Calu3 (cell line): ENCODE measurements around the gene CHID1. TPM values are rescaled to one million over a fixed set of nuclear protein-coding genes. Genes with fewer than 3 reads are reported as not detected.

Source experiments
- BruUV-seq: library from RNA; stranded (reverse); fragments of 400-500 nt; replicated peaks from 2 replicates; lab custom pipeline; 2021; lab: Mats Ljungman, UMichigan
- CTCF ChIA-PET: fragments of 300-600 bp; sonication (Branson Sonifier 250); formaldehyde crosslinking; loops from one replicate; lab custom pipeline; 2022; ENCODE audit warnings: antibody characterized with exemption; lab: Charles Lee
- DNase-seq: peaks from one replicate; pipeline ENCODE4 v3.0.0; 2022
- H3K27ac Mint-ChIP-seq: one replicate; pipeline ENCODE4 v1.8.0; 2022; ENCODE audit warnings: mixed read lengths; ENCODE audit not compliant: unreplicated experiment
- H3K27me3 Mint-ChIP-seq: one replicate; pipeline ENCODE4 v1.8.0; 2022; ENCODE audit warnings: mixed read lengths; ENCODE audit not compliant: unreplicated experiment
- H3K36me3 Mint-ChIP-seq: one replicate; pipeline ENCODE4 v1.8.0; 2022; ENCODE audit warnings: mild to moderate bottlenecking, moderate library complexity, mixed read lengths; ENCODE audit not compliant: insufficient read depth, unreplicated experiment
- H3K4me1 Mint-ChIP-seq: one replicate; pipeline ENCODE4 v1.8.0; 2022; ENCODE audit warnings: mild to moderate bottlenecking, low read depth, mixed read lengths; ENCODE audit not compliant: unreplicated experiment
- H3K4me3 Mint-ChIP-seq: one replicate; pipeline ENCODE4 v1.8.0; 2022; ENCODE audit warnings: mild to moderate bottlenecking, low read depth, moderate library complexity, mixed read lengths; ENCODE audit not compliant: unreplicated experiment
- H3K9me3 Mint-ChIP-seq: one replicate; pipeline ENCODE4 v1.8.0; 2022; ENCODE audit warnings: low read depth, mixed read lengths; ENCODE audit not compliant: unreplicated experiment
- intact Hi-C: fragments of 100-400 bp; cut with micrococcal nuclease; formaldehyde crosslinking; loops from one replicate; pipeline ENCODE4 v1.10.0; 2022; ENCODE audit not compliant: unreplicated experiment
- total RNA-seq: library from RNA; stranded (reverse); gene quantifications from 2 replicates; pipeline ENCODE4 v1.2.3, GENCODE V29; 2022
- TF ChIP-seq, protein P1 (sequence below): fragments of 200-600 bp; IDR thresholded peaks from one replicate; pipeline ENCODE4 v1.8.0; 2022; ENCODE audit warnings: antibody characterized with exemption; ENCODE audit not compliant: unreplicated experiment

Gene CHID1
- total RNA-seq, 1 experiment from 2014 or later = 134 TPM

- DNase-seq = no peak
- intact Hi-C loops = loop anchor here (10.0 kb wide), 1 partner anchor 204 kb away; no protein-coding TSS in a partner anchor
- Mint-ChIP-seq H3K27me3 (no peaks in the 10 kb centered on the region), H3K9me3 (no peaks in the 10 kb centered on the region), H3K4me1 (no peaks in the 10 kb centered on the region), H3K4me3 (no peak overlapping the region), H3K36me3 (peaks cover 14% of the 10 kb centered on the region), H3K27ac (no peak overlapping the region)
- no TSS peak for BruUV-seq
- CTCF ChIA-PET = no interaction called here
- TF ChIP-seq, protein P1, sequence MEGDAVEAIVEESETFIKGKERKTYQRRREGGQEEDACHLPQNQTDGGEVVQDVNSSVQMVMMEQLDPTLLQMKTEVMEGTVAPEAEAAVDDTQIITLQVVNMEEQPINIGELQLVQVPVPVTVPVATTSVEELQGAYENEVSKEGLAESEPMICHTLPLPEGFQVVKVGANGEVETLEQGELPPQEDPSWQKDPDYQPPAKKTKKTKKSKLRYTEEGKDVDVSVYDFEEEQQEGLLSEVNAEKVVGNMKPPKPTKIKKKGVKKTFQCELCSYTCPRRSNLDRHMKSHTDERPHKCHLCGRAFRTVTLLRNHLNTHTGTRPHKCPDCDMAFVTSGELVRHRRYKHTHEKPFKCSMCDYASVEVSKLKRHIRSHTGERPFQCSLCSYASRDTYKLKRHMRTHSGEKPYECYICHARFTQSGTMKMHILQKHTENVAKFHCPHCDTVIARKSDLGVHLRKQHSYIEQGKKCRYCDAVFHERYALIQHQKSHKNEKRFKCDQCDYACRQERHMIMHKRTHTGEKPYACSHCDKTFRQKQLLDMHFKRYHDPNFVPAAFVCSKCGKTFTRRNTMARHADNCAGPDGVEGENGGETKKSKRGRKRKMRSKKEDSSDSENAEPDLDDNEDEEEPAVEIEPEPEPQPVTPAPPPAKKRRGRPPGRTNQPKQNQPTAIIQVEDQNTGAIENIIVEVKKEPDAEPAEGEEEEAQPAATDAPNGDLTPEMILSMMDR = no peak
Measured at GRCh38 chr11:850775-851763, 59.5 kb downstream of the CHID1 start.

DNA sequence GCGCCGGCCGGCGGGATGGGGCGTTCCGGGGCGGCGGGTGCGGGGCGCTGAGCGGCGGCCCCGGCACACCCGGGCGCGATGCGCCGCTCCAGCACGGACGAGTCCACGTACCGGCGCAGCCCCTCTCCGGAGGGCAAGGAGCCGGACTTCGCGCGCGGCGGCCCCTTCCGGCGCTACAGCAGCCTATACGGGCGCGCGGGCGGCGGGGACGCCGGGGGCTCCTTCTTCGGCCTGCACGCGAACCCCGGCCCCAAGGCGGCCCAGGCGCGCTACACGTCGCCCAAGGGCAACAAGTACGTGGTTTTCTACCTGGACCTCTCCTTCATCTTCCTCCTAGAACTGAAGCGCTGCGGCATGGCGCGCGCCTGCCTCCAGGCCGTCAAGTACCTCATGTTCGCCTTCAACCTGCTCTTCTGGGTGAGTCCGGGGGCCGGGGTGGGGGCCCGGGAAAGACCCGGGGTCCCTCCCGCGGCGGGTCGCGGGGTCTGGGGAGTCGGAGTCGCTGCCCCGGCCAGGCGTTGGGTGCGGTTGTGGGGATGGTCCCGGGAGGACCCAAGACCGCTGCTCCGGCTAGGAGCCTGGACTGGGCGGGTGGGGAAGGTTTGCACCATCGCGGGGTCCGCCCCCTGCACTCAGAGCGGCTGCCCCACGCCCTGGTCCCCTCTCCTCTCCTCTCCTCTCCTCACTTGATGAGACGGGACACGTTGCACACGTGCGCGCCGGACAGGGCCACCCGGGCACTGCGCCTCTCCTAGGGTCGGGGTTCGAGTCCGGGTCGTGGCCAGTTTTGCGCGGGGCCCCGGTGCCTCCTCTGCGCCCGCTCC, 60.4 kb downstream of the CHID1 start:
- Mint-ChIP-seq H3K9me3 (no peaks in the 10 kb centered on the region), H3K4me3 (no peak overlapping the region), H3K4me1 (no peaks in the 10 kb centered on the region), H3K27me3 (no peaks in the 10 kb centered on the region), H3K36me3 (peaks cover 14% of the 10 kb centered on the region), H3K27ac (no peak overlapping the region)
- CTCF ChIA-PET = no interaction called here
- DNase-seq = no peak
- TF ChIP-seq, protein P1 = no peak
- intact Hi-C loops = loop anchor here (10.0 kb wide), 1 partner anchor 205 kb away; no protein-coding TSS in a partner anchor
- no TSS peak for BruUV-seq

GRCh38 chr11:849104-849824, 61.3 kb downstream of the CHID1 start:
- BruUV-seq = no TSS peak
- no peak overlapping the region for H3K4me3 Mint-ChIP-seq

More at GRCh38 chr11:849104-849824, 61.3 kb downstream of the CHID1 start:
- CTCF ChIA-PET = no interaction called here
- TF ChIP-seq, protein P1 = no peak
- Mint-ChIP-seq H3K9me3 (no peaks in the 10 kb centered on the region), H3K36me3 (peaks cover 19% of the 10 kb centered on the region), H3K4me1 (no peaks in the 10 kb centered on the region), H3K27ac (no peak overlapping the region), H3K27me3 (no peaks in the 10 kb centered on the region)
- DNase-seq = no peak
- intact Hi-C loops = no loop called here
